ENCODE data around the gene TSC22D4.

The TSC22D4 gene

DNA sequence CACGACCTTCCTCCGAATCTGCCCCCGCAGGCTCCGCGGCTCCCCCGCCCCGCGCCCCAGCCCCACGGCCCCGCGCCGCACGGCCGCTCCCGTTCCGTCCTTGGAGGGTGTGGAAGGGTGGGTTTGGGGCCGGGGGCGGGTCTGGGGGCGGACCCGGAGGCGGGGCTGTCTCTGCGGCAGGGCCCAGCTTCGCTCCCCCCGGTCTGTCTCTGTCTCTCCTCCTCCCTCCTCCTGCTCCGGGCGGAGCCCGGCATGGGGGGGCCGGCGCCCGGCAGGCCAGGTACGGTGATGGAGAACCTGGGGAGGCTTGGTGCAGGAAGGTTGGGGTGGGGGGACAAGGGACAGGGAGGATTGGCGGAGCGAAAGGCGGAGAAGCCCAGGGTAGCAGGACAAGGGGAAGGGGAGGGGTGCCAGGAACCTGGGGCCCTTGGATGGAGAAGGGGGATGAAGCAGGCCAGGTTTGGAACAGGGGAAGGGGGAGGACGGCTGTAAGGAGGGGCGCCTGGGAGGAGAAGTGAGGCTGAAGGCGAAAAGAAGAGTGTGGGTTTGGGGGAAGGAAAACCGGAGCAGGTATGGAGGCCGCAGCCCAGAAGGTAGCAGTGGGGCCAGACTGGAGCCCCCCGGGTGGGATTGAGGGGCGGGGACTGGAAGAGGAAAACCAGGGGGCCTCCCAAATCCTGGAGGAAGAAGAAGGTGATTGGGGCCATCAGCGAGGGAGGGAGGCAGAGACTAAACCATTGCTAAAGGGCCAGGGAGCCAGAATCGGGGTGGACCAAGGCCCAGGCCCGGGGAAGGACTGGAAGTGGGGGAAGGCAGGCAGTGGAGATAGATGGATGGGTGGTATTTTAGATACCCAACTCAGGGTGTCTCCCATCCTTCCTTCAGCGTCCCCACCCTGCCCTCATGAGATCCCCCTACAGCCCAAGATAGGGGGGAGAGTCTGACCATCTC is 5.0 kb upstream of the TSC22D4 start, which contains the start of gene NYAP1 (continued):
- TF ChIP-seq, protein P1, sequence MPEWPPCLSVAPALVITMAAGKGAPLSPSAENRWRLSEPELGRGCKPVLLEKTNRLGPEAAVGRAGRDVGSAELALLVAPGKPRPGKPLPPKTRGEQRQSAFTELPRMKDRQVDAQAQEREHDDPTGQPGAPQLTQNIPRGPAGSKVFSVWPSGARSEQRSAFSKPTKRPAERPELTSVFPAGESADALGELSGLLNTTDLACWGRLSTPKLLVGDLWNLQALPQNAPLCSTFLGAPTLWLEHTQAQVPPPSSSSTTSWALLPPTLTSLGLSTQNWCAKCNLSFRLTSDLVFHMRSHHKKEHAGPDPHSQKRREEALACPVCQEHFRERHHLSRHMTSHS (tag by site-specific recombination; IDR thresholded peaks at IDR 0.05) = no peak
- TF ChIP-seq, protein P2, sequence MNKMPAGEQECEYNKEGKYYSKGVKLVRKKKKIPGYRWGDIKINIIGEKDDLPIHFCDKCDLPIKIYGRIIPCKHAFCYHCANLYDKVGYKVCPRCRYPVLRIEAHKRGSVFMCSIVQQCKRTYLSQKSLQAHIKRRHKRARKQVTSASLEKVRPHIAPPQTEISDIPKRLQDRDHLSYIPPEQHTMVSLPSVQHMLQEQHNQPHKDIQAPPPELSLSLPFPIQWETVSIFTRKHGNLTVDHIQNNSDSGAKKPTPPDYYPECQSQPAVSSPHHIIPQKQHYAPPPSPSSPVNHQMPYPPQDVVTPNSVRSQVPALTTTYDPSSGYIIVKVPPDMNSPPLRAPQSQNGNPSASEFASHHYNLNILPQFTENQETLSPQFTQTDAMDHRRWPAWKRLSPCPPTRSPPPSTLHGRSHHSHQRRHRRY (tag by site-specific recombination; IDR thresholded peaks at IDR 0.05) = no peak
- TF ChIP-seq ZNF175 (tag by site-specific recombination; IDR thresholded peaks at IDR 0.05) (no peak), ZNF423 (tag by site-specific recombination; IDR thresholded peaks at IDR 0.05) (no peak), ZNF114 (tag by site-specific recombination; IDR thresholded peaks at IDR 0.05) (no peak), ZNF48 (tag by site-specific recombination; IDR thresholded peaks at IDR 0.05) (no peak), ZNF221 (tag by site-specific recombination; IDR thresholded peaks at IDR 0.05; ENCODE audit: borderline replicate concordance) (no peak), SETDB1 (IDR thresholded peaks at IDR 0.05; ENCODE audit: insufficient read length, low read length) (no peak), ZNF133 (tag by site-specific recombination; IDR thresholded peaks at IDR 0.05) (no peak), ZNF23 (tag by site-specific recombination; IDR thresholded peaks at IDR 0.05; ENCODE audit: borderline replicate concordance) (no peak), ZNF24 (tag by site-specific recombination; IDR thresholded peaks at IDR 0.05) (no peak), ZNF174 (tag by site-specific recombination; IDR thresholded peaks at IDR 0.05) (no peak), EGR2 (tag by site-specific recombination; IDR thresholded peaks at IDR 0.05; ENCODE audit: low read depth) (peak; percentile 42; the same call in 1 of the 2 replicates), ZNF138 (tag by site-specific recombination; IDR thresholded peaks at IDR 0.05; ENCODE audit: borderline replicate concordance) (no peak), ZNF510 (tag by site-specific recombination; IDR thresholded peaks at IDR 0.05; ENCODE audit: insufficient replicate concordance) (no peak), KLF8 (tag by site-specific recombination; IDR thresholded peaks at IDR 0.05) (peak; percentile 58), GLIS1 (tag by site-specific recombination; IDR thresholded peaks at IDR 0.05) (no peak), ZBTB17 (tag by site-specific recombination; IDR thresholded peaks at IDR 0.05) (no peak), ZXDB (tag by site-specific recombination; IDR thresholded peaks at IDR 0.05) (no peak), ZNF473 (tag by site-specific recombination; IDR thresholded peaks at IDR 0.05) (no peak), SP3 (tag by site-specific recombination; IDR thresholded peaks at IDR 0.05) (peak; percentile 88)
- TF ChIP-seq, protein P3, sequence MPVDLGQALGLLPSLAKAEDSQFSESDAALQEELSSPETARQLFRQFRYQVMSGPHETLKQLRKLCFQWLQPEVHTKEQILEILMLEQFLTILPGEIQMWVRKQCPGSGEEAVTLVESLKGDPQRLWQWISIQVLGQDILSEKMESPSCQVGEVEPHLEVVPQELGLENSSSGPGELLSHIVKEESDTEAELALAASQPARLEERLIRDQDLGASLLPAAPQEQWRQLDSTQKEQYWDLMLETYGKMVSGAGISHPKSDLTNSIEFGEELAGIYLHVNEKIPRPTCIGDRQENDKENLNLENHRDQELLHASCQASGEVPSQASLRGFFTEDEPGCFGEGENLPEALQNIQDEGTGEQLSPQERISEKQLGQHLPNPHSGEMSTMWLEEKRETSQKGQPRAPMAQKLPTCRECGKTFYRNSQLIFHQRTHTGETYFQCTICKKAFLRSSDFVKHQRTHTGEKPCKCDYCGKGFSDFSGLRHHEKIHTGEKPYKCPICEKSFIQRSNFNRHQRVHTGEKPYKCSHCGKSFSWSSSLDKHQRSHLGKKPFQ (tag by site-specific recombination; IDR thresholded peaks at IDR 0.05) = no peak
- TF ChIP-seq, protein P4, sequence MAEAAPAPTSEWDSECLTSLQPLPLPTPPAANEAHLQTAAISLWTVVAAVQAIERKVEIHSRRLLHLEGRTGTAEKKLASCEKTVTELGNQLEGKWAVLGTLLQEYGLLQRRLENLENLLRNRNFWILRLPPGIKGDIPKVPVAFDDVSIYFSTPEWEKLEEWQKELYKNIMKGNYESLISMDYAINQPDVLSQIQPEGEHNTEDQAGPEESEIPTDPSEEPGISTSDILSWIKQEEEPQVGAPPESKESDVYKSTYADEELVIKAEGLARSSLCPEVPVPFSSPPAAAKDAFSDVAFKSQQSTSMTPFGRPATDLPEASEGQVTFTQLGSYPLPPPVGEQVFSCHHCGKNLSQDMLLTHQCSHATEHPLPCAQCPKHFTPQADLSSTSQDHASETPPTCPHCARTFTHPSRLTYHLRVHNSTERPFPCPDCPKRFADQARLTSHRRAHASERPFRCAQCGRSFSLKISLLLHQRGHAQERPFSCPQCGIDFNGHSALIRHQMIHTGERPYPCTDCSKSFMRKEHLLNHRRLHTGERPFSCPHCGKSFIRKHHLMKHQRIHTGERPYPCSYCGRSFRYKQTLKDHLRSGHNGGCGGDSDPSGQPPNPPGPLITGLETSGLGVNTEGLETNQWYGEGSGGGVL (tag by site-specific recombination; IDR thresholded peaks at IDR 0.05) = peak; percentile 69
- TF ChIP-seq, protein P5, sequence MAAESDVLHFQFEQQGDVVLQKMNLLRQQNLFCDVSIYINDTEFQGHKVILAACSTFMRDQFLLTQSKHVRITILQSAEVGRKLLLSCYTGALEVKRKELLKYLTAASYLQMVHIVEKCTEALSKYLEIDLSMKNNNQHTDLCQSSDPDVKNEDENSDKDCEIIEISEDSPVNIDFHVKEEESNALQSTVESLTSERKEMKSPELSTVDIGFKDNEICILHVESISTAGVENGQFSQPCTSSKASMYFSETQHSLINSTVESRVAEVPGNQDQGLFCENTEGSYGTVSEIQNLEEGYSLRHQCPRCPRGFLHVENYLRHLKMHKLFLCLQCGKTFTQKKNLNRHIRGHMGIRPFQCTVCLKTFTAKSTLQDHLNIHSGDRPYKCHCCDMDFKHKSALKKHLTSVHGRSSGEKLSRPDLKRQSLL (tag by site-specific recombination; IDR thresholded peaks at IDR 0.05) = peak; percentile 51; the same call in 1 of the 2 replicates
- TF ChIP-seq, protein P6, sequence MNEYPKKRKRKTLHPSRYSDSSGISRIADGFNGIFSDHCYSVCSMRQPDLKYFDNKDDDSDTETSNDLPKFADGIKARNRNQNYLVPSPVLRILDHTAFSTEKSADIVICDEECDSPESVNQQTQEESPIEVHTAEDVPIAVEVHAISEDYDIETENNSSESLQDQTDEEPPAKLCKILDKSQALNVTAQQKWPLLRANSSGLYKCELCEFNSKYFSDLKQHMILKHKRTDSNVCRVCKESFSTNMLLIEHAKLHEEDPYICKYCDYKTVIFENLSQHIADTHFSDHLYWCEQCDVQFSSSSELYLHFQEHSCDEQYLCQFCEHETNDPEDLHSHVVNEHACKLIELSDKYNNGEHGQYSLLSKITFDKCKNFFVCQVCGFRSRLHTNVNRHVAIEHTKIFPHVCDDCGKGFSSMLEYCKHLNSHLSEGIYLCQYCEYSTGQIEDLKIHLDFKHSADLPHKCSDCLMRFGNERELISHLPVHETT (tag by site-specific recombination; IDR thresholded peaks at IDR 0.05) = no peak
- TF ChIP-seq, protein P7, sequence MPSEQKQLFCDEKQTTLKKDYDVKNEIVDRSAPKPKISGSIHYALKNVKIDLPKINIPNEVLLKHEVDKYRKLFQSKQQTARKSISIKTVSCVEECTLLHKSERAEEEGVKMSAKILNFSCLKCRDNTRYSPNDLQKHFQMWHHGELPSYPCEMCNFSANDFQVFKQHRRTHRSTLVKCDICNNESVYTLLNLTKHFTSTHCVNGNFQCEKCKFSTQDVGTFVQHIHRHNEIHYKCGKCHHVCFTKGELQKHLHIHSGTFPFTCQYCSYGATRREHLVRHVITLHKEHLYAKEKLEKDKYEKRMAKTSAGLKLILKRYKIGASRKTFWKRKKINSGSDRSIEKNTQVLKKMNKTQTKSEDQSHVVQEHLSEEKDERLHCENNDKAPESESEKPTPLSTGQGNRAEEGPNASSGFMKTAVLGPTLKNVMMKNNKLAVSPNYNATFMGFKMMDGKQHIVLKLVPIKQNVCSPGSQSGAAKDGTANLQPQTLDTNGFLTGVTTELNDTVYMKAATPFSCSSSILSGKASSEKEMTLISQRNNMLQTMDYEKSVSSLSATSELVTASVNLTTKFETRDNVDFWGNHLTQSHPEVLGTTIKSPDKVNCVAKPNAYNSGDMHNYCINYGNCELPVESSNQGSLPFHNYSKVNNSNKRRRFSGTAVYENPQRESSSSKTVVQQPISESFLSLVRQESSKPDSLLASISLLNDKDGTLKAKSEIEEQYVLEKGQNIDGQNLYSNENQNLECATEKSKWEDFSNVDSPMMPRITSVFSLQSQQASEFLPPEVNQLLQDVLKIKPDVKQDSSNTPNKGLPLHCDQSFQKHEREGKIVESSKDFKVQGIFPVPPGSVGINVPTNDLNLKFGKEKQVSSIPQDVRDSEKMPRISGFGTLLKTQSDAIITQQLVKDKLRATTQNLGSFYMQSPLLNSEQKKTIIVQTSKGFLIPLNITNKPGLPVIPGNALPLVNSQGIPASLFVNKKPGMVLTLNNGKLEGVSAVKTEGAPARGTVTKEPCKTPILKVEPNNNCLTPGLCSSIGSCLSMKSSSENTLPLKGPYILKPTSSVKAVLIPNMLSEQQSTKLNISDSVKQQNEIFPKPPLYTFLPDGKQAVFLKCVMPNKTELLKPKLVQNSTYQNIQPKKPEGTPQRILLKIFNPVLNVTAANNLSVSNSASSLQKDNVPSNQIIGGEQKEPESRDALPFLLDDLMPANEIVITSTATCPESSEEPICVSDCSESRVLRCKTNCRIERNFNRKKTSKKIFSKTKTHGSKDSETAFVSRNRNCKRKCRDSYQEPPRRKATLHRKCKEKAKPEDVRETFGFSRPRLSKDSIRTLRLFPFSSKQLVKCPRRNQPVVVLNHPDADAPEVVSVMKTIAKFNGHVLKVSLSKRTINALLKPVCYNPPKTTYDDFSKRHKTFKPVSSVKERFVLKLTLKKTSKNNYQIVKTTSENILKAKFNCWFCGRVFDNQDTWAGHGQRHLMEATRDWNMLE (tag by site-specific recombination; conservative IDR thresholded peaks at IDR 0.05; ENCODE audit: low read depth) = no peak
